ENCODE data around the gene INPPL1.

Gene INPPL1

GRCh38 chr11:72216638-72217037 is 7.9 kb upstream of the INPPL1 start, which contains the start of gene FOLR2:
Gene FOLR2, plus strand, starts transcription at chr11:72216794. Its CDS starts 1,791 bp downstream, at chr11:72218585.
- no peak for DNase-seq (ENCODE audit: low read depth)

- no peak for DNase-seq (ENCODE audit: low read depth)
These were observed 6.7 kb upstream of the INPPL1 start for GRCh38 chr11:72217841-72218240.

GRCh38 chr11:72218251-72218745 is 6.3 kb upstream of the INPPL1 start:
- no peak for DNase-seq (ENCODE audit: low read depth)

DNA sequence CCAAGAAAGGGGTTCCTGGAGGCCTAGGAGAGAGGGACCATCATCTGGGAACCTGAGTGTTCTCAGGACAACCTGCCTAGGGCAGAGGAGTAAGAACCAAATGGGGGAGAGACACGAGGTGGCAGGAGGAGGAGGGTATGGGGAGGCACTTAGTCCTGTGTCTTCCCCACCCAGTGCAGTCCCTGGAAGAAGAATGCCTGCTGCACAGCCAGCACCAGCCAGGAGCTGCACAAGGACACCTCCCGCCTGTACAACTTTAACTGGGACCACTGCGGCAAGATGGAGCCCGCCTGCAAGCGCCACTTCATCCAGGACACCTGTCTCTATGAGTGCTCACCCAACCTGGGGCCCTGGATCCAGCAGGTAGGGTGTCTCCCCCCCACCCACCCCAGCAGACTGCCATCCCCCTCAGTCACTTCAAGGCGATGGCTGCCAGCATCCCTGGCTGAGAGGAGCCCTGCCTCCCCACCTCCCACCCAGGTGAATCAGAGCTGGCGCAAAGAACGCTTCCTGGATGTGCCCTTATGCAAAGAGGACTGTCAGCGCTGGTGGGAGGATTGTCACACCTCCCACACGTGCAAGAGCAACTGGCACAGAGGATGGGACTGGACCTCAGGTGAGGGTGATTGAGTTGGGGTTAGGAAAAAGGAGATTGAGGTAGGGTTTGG is 3.7 kb upstream of the INPPL1 start:
- DNase-seq (ENCODE audit: low read depth), result no peak

DNA sequence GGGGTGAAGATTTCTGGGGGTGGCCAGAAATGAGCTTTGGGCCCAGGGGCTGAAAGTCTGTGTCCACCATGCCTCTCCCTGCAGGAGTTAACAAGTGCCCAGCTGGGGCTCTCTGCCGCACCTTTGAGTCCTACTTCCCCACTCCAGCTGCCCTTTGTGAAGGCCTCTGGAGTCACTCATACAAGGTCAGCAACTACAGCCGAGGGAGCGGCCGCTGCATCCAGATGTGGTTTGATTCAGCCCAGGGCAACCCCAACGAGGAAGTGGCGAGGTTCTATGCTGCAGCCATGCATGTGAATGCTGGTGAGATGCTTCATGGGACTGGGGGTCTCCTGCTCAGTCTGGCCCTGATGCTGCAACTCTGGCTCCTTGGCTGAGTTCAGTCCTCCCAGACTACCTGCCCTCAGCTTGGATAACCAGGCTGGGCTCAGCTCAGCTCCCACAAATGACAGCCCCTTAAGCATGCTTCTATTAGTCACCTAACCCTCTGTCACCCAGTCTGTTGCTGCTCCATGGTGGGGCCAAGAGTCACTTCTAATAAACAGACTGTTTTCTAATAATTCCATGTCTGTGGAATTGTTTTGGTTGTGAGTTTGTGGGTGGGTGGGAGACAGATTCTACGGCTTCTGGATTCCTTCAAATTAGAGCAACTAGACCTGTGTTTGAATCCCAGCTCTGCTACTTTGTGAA is 3.0 kb upstream of the INPPL1 start:
- DNase-seq (ENCODE audit: low read depth), result no peak

DNA sequence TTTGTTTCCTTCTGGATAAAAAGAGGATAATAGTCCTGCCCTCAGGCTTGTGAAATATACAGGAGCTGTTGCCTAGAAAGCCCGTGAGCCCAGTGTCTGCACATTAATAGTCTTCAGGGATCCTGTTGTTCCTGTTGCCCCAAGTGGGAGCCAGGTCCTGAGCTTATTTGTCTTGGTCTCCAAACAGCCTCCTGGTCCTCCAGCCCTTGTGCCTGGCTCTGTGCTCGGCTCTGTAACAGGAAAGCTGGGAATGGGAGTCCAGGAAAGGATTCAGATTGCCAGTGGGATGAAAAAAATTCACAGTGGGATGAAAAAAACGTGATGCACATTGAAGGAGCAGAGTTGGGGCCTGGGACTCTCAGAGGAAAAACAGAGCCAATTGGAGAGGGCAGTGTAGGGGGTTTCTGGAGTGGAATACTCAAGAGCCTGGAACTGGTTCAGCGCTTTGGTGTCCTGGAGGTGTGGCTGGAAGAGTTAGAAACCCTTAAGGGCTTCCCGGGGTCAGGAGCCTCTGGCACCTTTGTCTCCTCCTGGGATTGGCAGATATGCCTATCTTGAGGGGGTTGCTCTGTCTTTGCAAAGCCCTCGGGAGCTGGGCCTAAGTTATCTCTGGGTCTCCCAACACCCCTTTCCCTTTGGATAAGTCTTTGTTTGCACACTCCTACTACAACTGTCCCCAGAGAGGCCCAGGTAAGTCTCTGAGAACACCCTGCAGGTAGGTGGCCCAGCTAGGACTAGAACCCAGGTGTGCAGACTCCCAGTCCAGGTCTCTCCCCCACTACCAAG is 2.3 kb upstream of the INPPL1 start:
- DNase-seq (ENCODE audit: low read depth), result no peak

- peak; percentile 93 for DNase-seq (ENCODE audit: low read depth)
These were observed 1.5 kb upstream of the INPPL1 start for GRCh38 chr11:72222907-72223614.

DNA sequence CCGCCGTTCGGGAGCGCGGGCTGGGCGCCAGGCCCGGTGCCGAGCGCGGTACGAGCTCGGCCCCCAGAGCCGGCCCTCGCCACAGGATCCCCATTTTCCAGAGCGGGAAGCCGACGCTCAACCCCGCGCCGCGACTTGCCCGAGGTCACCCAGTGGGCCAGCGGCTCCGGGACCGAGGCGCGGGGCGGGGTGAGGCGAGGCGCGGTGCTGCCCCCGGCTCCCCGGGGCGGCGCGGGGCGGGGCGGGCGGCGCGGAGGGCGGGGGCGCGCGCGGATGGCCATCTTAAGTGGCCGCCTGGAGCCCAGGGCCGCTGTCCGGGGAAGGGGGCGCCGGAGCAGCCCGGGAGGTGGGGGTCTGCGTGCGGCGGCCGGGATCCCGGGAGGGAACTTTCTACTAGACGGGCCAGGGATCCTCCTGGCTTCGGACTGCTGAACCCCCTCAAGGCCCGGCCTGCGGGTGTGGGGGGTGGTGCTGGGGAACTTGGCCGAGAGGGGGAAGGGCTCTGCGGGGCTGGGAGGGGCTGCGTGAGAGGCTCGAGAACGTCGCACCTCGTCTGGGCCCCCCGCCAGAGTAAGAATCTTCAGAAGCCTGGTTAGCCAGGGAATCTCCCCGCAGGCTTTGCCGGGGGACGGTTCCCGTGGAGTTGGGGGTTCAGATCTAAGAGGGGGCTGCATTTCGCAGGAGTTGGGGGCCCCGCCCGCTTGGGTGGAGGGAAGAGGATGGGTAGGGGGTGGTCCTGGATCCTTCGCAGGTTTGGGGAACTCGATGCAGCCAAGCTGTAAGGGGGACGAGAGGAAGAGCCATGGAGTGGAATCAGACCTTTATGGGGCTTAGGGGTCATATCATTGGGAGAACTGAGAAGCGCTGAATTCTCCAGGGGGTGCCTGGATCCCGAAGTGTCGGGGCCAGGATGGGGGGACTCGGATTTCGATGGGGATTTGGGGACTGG is 678 bp upstream of the INPPL1 start:
- DNase-seq (ENCODE audit: low read depth), result peak; percentile 73

- peak; percentile 34 for DNase-seq (ENCODE audit: low read depth)
These were observed 914 bp downstream of the INPPL1 start for GRCh38 chr11:72225411-72225951.

- DNase-seq (ENCODE audit: low read depth), result no peak
These were observed 2.1 kb downstream of the INPPL1 start for GRCh38 chr11:72226701-72227100.

DNA sequence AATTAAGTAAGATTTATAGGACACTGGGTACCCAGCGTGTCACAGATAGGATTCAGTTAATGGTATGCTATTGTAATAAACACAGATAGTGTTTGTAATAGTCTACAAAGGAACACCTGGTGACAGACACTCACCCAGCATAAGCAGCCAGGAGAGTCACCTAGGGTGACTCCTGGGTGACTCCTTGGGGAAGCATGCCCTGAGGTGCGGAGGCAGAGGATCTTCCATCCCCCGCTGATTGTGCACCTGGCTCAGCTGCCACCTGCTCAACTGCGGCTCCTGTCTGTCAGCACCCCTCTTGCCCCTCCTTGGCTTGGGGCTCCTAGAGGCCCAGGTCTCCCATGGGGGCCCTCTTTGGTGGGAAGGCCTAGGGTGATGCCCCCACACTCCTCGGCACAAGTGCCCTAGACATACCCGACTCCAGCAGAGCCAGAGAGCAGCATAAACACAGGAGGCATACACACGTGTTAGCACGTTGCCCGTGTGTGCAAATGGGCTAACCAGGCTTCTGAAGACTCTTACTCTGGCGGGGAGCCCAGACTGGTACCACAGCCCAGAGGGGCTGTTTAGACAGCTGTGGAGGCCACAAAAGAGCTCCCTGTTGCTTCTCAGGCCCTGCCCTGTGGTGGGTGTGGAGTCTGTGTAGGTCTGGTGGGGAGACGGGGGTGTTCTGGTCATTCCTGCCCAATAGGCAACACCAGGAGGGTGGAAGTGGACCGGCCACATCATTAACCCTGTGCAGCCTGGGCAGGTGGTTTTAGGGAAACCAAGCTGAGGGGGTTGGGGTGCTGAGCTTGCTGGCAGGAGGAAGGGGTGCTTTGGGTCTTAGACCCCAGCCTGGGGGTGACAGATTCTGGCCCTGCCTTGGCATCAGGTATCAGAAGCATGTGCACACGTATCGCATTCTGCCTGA is 3.0 kb downstream of the INPPL1 start:
- DNase-seq (ENCODE audit: low read depth), result no peak

- no peak for DNase-seq (ENCODE audit: low read depth)
These were observed 3.8 kb downstream of the INPPL1 start for GRCh38 chr11:72228229-72228843.

- no peak for DNase-seq (ENCODE audit: low read depth)
These were observed 4.3 kb downstream of the INPPL1 start for GRCh38 chr11:72228844-72229231.

- no peak for DNase-seq (ENCODE audit: low read depth)
These were observed 4.9 kb downstream of the INPPL1 start for GRCh38 chr11:72229336-72229924.

DNA sequence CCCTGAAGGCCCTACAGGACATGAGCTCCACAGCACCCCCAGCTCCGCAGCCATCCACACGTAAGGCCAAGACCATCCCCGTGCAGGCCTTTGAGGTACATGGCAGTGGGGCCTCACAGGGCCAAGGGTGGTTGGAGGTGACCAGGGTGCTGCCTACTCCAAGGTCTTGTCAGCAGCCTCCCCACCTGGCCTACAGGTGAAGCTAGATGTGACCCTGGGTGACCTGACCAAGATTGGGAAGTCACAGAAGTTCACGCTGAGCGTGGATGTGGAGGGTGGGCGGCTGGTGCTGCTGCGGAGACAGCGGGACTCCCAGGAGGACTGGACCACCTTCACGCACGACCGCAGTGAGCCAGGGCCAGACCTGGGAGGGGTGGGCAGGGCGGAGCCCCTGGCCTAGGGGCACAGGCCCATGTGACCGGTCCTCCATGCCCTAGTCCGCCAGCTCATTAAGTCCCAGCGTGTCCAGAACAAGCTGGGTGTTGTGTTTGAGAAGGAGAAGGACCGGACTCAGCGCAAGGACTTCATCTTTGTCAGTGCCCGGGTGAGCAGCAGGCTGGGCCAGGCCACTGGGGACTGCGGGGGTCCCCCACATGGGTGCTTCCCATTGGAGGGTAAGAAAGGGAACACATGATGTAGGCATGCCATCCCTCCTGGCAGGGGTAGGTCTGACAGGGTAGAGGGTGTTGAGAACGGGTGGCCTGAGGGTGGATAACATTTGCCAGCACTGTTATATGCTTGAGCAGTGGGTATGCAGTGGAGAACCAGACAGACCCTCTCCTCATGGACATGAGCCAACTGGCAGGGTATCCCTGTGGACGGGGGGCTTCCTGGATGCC is 5.6 kb downstream of the INPPL1 start:
- DNase-seq (ENCODE audit: low read depth), result no peak

DNA sequence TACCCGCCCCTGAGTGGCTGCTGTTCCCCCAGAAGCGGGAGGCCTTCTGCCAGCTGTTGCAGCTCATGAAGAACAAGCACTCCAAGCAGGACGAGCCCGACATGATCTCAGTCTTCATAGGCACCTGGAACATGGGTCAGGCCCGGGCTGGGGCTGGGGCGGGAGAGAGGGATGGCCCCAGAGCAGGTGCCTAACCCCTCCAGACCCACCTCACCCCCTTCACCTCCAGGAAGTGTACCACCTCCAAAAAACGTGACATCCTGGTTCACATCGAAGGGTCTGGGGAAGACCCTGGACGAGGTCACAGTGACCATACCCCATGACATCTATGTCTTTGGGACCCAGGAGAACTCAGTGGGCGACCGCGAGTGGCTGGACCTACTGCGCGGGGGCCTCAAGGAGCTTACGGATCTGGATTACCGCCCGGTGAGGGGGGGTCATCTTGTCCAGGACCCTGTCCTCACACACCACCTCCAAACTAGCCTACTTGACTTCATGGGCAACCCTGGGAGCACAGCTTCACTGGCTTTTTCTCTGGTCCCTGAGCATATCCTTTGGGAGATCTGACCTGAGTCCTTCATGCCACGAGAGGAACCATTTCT is 6.3 kb downstream of the INPPL1 start:
- no peak for DNase-seq (ENCODE audit: low read depth)
